ENCODE measurements around the gene CCNL2.
"Not testable (repeated sequence)": the region's sequence is repeated elsewhere in the genome, so short reads cannot be mapped to it uniquely, and the experiment has no call there.

Gene CCNL2

GRCh38 chr1:1419363-1419812 lies 20.3 kb upstream of the CCNL2 start:
- no peak for DNase-seq

- no peak for DNase-seq
Observed at GRCh38 chr1:1418464-1419362, 19.6 kb upstream of the CCNL2 start.

GRCh38 chr1:1417825-1418463 lies 18.8 kb upstream of the CCNL2 start:
- not testable (repeated sequence) for DNase-seq

GRCh38 chr1:1417396-1417795 lies 18.3 kb upstream of the CCNL2 start:
- not testable (repeated sequence) for DNase-seq

- DNase-seq: no peak
Observed at GRCh38 chr1:1415751-1416150, 16.6 kb upstream of the CCNL2 start.

GRCh38 chr1:1412311-1412902 lies 13.3 kb upstream of the CCNL2 start:
- DNase-seq: not testable (repeated sequence)

GRCh38 chr1:1411626-1412025 lies 12.5 kb upstream of the CCNL2 start:
- no peak for DNase-seq

- not testable (repeated sequence) for DNase-seq
Observed at GRCh38 chr1:1410238-1410637, 11.1 kb upstream of the CCNL2 start.

GRCh38 chr1:1407636-1408318 lies 8.6 kb upstream of the CCNL2 start:
- no peak for DNase-seq

GRCh38 chr1:1406821-1407635 lies 7.9 kb upstream of the CCNL2 start, which contains the start of gene MRPL20:
Gene MRPL20 (minus strand): TSS chr1:1407293. CDS start chr1:1407217, 76 bp downstream.
- DNase-seq: peak; percentile 94

- no peak for DNase-seq
Observed at GRCh38 chr1:1406101-1406820, 7.1 kb upstream of the CCNL2 start.

- DNase-seq: no peak
Observed at GRCh38 chr1:1403653-1404052, 4.5 kb upstream of the CCNL2 start.

GRCh38 chr1:1402901-1403392 lies 3.8 kb upstream of the CCNL2 start:
- DNase-seq: not testable (repeated sequence)

GRCh38 chr1:1402072-1402900 lies 3.2 kb upstream of the CCNL2 start:
- DNase-seq: no peak

GRCh38 chr1:1401457-1402010 lies 2.4 kb upstream of the CCNL2 start:
- no peak for DNase-seq

- DNase-seq: no peak
Observed at GRCh38 chr1:1400576-1401456, 1.7 kb upstream of the CCNL2 start.

- DNase-seq: no peak
Observed at GRCh38 chr1:1399872-1400575, 889 bp upstream of the CCNL2 start.

GRCh38 chr1:1398677-1399186 lies 403 bp downstream of the CCNL2 start:
- no peak for DNase-seq

All from NCI-H2171 (cell line).